ENCODE results near the gene FNDC5. TPM values are rescaled to one million over a fixed set of nuclear protein-coding genes. Genes with fewer than 3 reads are reported as not detected.

The FNDC5 gene
- total and polyA plus RNA-seq, 2 of the 13 experiments (the other 11 are each of a cell fraction or from before 2014, with no cell fraction given) = 1.4 to 3.1 TPM

GRCh38 chr1:32817159-32817814 is 53.4 kb downstream of the FNDC5 start, which contains the start of the genes S100PBP and YARS1 (continued):
- TF ChIP-seq CREM (IDR thresholded peaks at IDR 0.05) (peak; percentile 72), CREM (CRISPR knock-in tag; IDR thresholded peaks at IDR 0.05) (no peak), TBP (CRISPR knock-in tag; IDR thresholded peaks at IDR 0.05) (no peak), AHR (CRISPR knock-in tag; IDR thresholded peaks at IDR 0.05) (peak; percentile 91; the same call in 1 of the 2 replicates), ZNF350 (CRISPR knock-in tag; IDR thresholded peaks at IDR 0.05; ENCODE audit: borderline replicate concordance, low read depth) (peak; percentile 94), SNAPC2 (CRISPR knock-in tag; IDR thresholded peaks at IDR 0.05) (peak; percentile 93), ETV6 (CRISPR knock-in tag; conservative IDR thresholded peaks at IDR 0.05) (peak; percentile 94), ZSCAN12 (CRISPR knock-in tag; IDR thresholded peaks at IDR 0.05) (no peak), TEAD3 (CRISPR knock-in tag; optimal IDR thresholded peaks at IDR 0.05; ENCODE audit: borderline replicate concordance) (peak; percentile 84), MED1 (CRISPR knock-in tag; IDR thresholded peaks at IDR 0.05) (peak; percentile 89), STAT5B (CRISPR knock-in tag; IDR thresholded peaks at IDR 0.05) (peak; percentile 92; the same call in 1 of the 2 replicates), BATF2 (CRISPR knock-in tag; IDR thresholded peaks at IDR 0.05) (peak; percentile 83; the same call in 1 of the 2 replicates), RFXAP (CRISPR knock-in tag; IDR thresholded peaks at IDR 0.05; ENCODE audit: borderline replicate concordance) (peak; percentile 86; the same call in 1 of the 2 replicates), ZBTB21 (CRISPR knock-in tag; IDR thresholded peaks at IDR 0.05) (peak; percentile 50), ZNF747 (CRISPR knock-in tag; IDR thresholded peaks at IDR 0.05; ENCODE audit: borderline replicate concordance) (no peak; the same call in 1 of the 2 replicates), ZNF121 (CRISPR knock-in tag; IDR thresholded peaks at IDR 0.05) (peak; percentile 36; the same call in 1 of the 2 replicates), KLF9 (CRISPR knock-in tag; IDR thresholded peaks at IDR 0.05; ENCODE audit: low read depth) (0 out of 2 replicates have a peak, but pooled peaks have one; percentile 80), BCL3 (CRISPR knock-in tag; IDR thresholded peaks at IDR 0.05) (0 out of 2 replicates have a peak, but pooled peaks have one; percentile 13), ZNF318 (CRISPR knock-in tag; IDR thresholded peaks at IDR 0.05) (peak; percentile 93), ZNF275 (CRISPR knock-in tag; IDR thresholded peaks at IDR 0.05; ENCODE audit: borderline replicate concordance) (peak; percentile 35)
